Activated gamma-delta T cell treated with Interleukin-2 at 50 U/mL for 16 hours (primary cell): ENCODE data around the gene FMC1.

Experiments used
- DNase-seq: peaks from one replicate; pipeline ENCODE4 v3.0.0-alpha.2; 2020

Gene FMC1

GRCh38 chr7:139387594-139387993 is 46.5 kb downstream of the FMC1 start:
- no peak for DNase-seq

GRCh38 chr7:139389091-139389490 is 48.0 kb downstream of the FMC1 start:
- DNase-seq: no peak

GRCh38 chr7:139389774-139390173 is 48.6 kb downstream of the FMC1 start:
- no peak for DNase-seq

GRCh38 chr7:139393621-139394211 is 52.6 kb downstream of the FMC1 start:
- DNase-seq: no peak

- DNase-seq: no peak
These were observed 53.4 kb downstream of the FMC1 start for GRCh38 chr7:139394540-139394939.
